NCI-H187 (cell line): Measurements from ENCODE around the gene MORN5.

Experiments
- DNase-seq, 2 experiments: peaks; one replicate each; lab custom pipeline; 2025; lab: John Stamatoyannopoulos, UW

MORN5 gene

DNA sequence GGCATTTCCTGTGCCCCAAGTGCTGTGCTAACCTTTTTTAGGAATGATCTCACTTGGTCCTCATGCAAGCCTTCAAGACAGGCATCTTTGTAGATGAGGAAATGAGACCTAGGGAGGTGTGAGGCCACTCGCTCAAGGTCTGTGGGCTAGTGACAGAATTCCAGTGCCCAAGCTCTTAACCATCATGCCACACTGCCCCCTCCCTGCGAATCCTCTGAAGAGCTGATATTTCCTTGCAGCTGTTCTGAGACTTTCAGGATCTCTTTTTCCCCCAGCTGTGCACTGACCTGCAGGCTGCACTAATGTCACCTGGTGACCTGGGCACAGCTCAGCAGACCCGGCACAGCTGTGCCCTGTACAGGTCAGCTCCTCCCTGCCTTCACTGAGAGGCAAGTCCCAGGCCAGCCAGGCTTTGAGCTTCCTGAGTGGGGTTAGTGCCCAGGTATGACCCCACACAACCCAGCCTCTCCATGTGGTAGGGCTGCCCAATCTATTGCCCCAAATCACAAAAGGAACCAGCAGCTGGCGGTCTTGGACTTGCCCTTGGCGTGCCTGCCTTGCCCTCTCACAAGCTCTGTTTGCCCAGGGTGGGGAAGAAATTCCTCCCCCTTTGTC lies 32.7 kb downstream of the MORN5 start:
- no peak for DNase-seq

DNA sequence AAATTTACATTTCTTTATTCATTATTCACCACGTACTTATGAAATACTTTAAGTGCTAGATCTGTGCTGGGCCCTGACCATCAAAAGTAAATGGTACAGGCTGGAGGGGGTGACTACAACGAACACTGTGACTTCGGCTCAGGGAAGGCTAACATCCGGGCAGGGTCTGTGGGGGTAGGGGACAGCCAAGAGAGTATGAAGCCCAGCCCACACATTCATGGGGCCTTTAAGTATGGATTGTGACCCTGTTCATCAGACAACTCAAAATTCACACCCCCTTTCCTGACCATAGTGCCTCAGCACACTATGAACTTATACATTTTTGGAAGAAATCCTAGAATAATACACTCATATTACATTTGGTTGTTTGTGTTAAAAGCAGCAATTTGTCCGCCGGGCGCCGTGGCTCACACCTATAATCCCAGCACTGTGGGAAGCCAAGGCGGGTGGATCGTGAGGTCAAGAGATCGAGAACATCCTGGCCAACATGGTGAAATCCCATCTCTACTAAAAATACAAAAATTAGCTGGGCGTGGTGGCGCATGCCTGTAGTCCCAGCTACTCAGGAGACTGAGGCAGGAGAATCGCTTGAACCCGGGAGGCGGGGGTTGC lies 33.3 kb downstream of the MORN5 start:
- DNase-seq: no peak

DNA sequence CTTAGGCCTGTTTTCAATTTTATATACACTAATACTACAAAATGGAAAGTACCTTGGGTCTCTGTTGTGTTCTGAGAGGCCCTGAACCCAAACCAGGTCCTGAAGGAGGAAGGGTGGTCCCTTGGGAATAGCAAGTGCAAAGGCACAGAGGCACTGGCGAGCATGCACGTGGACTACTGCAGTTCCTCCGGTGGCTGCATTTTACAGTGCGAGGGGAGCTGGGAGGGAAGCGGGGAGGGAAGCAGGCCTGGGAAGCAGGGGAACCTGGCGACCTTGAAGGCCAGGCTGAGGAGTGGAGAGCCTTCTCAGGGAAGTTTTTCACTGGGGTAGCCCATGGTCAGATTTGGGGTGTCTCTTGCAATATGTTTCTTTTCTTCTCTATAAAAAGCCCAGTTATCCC lies 33.9 kb downstream of the MORN5 start:
- DNase-seq: no peak

DNA sequence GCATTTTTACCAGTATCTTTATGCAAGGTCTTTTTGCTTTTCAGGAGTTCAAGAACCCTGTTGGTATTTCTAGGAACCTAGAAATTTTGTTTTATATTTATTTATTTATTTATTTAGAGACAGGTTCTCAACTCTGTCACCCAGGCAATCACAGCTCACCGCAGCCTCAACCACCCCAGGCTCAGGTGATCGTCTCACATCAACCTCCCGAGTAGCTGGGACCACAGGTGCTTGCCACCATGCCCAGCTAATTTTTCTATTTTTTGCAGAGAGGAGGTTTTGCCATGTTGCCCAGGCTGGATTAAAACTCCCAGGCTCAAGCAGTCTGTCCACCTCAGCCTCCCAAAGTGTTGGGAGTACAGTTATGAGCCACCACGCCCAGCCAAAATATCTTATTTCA lies 36.2 kb downstream of the MORN5 start:
- DNase-seq: no peak

DNA sequence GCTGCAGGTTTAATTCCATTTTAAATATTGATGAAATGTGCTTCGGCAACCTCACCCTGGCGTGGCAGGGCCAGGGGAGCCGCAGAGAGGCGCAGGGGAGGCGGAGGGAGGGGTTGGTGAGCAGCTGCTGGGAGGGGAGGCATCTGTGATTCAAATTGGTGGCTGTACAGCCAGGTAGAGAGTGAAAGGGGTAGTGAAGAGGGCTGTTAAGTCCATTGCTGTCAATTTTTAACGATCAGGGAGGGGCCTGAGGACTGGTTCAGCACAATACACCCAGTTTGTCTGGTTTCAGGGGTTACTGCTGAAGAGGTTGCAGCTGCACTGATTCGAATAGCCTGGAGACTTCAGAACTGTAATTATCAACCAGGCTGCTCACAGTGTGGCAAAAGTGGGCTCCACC lies 37.7 kb downstream of the MORN5 start:
- peak; percentile 41 to 79 for DNase-seq

DNA sequence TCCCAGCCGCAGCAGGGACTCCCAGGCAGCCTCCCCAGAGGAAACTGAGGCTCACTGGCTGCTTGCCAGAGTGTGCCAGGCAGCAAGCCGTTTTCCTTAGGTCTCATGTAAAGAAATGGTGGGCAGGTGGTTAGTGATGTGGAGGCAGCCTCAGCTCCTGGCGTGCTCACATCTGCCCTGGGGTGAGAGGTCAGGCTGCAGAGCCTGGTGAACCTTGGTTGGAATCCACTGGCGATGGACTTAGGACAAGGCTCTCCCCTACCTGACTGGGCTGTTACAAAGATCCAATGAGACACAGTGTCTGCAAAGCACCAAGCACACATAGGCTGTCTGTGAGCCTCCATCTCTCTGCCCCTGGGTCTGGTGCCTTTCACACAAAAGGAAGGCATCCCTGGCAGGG lies 38.2 kb downstream of the MORN5 start:
- no peak for DNase-seq

DNA sequence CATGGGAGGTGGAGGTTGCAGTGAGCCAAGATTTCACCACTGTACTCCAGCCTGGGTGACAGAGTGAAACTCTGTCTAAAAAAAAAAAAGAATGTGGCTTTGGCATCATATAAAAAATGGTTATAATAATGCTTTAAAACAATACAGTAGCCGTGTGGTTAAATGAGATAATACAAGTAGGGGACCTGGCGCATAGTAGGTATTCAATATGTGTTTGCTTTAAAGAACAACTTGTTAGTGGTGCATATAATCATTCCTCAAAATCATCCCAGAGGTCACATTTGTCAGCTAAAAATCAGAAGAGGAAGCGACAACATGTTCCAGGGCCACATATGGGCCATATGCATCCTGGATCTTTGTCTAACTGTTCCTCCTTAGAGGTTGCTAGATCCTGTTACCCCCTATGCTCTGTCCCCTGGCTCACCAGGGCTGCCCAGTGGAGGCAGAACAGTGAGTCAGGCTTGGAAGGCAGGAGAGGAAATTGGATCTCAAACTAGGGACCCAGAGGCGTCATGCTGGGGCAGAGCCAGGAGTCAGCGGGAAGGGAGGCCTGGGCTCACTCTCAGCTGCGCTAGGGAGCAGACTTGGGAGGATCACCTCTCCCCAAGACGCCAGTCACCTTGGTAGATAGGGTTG lies 41.4 kb downstream of the MORN5 start:
- DNase-seq: no peak

DNA sequence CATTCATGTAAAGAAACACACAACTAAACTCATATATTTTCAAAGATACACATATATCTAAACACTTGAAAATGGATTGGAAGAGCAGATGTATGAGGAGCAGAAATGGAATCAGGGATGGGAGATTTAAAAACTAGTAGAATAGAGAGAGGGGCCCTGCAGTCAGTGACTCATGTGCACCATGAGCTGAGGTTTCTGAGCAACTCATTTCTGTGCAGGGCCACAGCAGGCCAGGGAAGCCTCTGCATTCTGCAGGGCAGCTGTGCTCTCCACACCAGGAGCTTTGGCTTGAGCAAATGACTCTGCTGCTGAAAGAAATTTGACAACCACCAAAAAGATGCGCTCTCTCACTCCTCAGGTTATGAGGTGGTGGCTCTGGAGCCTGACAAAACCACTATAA lies 41.9 kb downstream of the MORN5 start:
- no peak for DNase-seq

DNA sequence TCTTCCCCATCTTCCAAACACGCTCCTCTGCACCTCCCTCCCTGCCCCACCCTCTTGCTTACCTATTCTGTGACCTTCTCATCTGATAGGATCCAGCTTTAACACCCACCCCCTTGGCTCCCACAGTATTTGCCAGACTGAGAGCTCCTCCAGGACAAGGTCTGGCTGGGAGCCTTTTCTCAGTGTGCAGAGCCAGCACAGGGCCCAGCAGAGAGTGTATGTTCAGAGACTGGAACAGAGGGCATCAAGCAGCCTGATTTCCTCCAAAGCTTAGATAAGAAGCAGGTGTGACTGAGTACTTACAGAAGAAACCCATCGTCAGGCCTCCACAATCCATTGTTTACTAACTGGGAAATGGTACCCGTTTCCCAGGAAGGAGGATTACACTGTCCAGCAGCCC lies 42.4 kb downstream of the MORN5 start:
- no peak for DNase-seq

DNA sequence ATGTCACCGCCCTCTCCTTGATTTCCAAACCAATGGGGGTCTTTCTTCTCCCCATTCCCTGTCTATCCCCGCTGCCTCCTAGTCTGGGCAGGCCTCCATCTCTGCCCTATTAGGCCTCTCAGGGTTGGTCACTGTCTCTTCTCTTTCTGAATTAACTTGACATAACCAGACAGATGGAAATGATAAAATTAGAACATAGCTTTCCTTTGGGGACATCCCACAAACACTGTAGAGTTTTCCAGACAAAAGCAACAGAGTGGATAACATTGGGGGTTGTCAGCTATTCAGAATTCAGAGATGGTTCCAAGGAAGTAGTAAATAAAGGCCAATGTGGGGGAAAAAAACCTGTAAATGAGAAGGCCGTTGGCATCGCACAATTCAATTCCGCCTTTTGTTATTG lies 44.3 kb downstream of the MORN5 start:
- DNase-seq: no peak

DNA sequence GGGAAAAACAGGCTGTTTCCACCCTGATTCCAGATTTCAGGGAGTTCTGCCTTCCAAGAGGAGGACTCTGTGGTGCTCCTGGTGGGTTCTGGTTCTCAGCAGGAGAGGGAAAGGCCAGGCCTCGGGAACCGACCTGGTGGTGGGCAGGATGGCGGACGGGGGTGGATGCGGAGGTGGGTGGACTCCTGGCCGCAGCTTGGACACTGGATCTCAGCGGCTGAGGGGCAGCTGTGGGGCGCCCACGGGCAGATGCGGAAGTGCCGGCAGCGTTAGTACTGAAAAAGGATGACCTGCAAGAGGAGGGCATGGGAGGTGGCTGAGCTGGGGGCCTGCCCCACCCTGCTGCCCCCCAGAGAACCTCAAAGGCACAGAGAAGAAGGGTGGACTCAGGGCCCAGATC lies 44.8 kb downstream of the MORN5 start:
- no peak for DNase-seq

DNA sequence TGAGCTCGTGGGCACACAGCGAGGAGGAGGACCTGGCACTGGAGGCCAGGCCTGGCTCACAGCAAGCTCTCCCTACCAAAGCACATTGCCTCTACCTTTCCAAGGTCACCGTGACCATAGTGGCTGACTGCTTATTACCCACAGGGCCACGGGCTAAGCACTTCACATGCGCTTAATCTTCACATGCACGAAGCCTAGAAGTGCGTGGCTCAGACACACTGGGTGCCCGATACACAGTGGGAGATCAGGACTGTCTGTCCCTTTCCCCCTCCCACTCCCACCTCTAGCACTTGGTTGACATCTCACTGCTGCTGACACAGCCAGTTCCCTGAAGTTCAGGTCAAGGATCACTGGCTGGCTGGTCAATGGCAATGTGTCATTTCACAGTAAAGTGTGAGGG lies 45.5 kb downstream of the MORN5 start:
- no peak for DNase-seq

DNA sequence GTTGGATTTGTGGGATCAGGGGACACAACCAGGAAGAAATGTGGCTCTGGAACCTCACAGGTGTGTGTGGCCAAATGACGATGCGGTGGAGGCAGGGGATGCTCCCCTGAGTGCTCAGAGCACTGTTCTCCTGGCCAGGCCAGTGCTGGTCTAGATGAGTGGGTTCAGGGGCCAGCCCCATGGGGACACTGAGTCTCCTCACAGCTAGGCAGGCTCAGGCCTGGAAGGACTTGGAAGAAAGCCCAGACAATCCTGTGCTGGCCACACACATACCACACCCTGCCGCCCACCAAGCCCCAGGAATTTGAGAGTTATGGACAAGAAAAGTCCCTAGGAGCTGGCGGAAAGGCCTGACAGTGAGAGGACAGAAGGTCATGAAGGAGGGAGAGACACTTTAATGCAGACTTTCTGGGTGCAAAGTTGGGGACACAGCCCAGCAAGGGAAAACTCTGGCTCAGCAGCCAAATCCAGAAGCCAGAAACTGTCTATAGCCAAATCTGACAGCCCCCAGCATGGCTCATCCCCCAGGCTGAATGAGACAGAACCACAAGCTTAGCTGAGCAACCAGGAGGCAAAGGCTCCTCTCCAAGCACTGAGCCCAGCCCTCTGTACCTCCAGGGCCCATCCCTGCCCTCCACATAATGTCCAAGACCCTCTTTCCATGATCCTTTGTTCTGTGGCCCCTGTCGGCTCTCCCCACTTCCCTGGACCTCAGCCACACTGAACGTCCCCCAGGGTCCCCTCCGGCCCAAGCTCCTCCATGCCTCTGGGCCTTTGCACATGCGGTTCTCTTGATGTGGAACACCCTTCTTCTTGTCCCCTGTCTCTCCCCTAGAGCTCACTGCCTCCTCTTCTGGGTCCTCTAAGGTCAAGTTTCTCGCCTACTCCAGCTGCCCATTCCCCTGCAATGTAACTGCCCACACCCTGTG lies 46.7 kb downstream of the MORN5 start:
- DNase-seq: no peak

DNA sequence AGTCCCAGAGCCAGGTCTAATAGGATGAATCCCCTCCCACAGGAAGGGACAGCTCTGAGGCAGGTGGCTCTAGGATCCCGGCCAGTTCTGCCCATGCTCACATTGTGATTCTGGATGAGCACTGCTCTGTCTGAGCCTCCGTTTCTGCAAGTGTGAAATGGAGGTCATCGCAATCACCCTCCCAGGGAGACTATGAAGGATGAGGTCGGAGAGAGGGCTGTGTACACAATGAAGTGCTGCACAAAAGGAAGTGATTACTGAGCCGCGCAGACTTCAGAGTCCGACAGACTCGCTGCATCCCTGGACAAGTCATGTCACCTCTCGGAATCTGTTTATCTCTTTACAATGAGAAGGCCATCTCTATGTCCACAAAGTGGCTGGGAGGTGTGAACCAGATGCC lies 47.4 kb downstream of the MORN5 start:
- DNase-seq: no peak

DNA sequence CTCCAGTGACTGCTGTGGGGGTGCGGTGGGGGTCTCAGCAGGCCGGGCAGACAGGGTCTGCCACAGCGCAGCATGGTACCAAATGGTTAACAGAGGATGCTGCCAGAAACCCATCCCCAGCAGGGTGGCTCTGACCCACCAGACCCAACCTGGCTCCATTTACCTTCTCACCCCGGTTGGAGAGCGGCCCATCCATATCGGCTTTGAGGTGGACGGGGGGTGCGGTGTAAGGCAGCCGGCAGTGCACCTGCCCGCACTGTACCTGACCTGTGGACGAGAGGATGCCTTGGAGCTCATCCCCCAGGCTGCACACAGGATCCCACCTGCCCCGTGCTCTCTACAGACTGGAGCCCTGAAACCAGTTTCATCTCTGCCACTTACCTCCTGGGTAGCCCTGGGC lies 49.7 kb downstream of the MORN5 start:
- no peak for DNase-seq

DNA sequence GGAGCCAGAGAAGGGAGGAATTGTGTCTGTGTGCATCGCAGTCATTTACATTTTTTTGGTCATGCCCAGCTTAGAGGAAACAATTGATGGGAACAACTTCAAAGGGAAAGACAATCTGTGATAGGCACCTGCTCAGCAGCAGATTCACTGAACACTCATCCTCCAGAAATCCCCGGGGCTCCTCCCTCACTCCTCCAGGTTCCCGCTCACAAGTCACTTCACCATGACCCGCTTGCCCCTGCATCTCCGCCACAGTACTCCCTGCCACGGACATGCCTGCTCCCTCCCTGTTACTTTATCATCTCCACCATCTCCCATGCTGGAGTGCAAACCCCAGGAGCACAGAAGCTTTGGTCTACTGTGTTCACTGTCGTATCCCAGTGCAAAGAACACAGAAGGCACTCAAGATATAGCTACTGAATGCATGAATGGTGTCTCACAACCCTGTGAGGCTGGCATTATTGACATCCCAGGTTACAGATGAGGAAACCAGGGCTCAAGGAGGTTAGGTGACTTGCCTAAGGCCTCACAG lies 52.8 kb downstream of the MORN5 start:
- DNase-seq: no peak

DNA sequence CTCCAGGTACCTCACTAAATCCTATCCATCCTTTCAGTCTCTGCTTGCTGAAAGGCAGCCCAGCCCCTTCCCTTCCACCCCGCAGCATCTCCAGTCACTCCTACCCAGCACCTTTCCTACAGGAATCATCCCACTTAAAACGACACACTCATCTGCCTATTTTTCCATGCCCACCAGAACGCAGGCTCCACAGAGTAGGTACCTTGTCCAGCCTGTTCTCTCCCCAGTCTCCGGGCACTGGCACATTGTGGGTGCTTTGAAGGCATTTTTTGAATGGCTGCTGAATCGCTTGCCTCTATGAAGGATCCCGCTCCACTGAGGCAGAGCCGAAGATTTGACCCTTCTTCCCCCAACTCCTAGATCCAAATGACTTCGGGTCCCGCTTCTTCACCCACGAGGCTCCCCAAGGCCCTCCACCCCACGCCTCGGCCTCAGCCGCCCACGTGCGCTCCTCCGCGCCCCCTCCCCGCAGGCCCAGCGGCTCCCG lies 53.4 kb downstream of the MORN5 start:
- no peak for DNase-seq

DNA sequence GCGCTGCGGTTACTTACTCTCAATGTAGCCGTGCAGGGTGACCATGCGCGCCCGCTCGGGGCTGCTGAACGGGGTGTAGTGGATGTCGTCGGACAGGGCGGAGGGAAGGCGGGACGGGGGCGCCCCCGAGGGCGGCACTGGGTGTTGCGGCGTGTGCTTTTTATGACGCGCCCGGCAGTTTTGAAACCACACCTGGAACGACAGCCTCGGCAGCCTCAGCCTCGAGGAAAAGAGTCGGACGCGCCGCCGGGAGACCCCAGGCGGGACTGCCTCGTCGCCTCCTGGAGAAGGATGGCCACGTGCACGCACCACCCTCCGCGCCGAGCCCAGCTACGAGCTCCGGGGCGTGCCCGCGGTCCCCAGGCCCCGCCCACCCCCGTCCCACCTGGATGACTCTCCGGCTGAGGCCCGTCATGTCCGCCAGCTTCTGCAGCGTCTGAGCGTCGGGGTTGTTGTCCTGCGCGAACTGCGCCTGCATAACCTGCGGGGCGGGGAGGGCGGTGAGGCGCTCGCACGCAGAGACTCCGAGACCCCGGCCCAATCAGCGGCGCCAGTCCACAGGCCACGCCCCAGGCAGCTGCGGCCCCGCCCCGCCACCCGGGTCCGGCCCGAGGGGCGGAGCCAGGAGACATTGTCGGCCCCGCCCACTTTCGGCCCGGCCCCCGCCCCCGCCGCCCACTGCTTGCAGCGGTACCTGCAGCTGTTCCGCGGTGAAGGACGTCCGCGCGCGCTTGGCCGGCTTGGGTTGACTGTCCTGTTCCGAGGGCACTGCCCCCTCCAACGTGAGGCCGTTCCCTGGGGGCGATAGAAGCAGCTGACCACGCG lies 54.1 kb downstream of the MORN5 start:
- peak; percentile 69 to 83 for DNase-seq

DNA sequence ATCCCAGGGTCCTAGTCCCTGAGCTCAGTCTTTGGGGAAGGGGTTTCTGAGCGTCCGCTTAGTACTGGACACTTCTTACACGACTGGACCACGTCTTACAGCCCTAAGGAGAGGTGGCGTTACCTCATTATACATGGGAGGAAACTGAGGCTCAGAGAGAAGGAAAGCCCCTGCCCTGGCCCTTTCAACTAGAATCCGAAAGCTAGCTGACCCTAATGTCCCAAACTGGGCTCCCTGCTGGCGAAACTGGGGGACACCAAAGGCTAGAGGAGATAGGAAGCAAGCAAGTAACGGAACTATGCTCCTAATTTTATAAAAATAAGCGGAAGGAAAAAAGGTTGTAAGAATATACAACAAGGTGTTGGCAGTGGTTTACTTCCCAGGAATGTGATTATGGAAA lies 54.8 kb downstream of the MORN5 start:
- DNase-seq: no peak

DNA sequence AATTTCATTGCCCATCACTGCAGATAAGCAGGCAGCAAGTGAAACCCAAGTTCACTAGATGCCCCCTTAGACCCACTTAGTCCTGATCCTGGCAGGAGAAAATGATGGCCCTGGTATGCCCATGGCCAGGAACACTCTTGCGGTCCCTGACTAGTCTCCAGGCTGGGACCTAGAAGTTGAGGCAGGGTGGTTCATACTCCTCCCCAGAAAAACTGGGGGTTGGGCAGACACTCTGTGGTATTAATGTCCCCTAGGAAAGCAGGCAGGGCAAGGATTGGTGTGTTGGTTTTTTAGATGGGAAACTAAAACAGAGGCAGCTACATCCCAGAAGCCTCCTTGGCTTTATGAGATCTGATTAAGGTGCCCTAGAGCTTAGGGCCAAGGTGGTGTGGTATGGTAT lies 56.0 kb downstream of the MORN5 start:
- DNase-seq: no peak

DNA sequence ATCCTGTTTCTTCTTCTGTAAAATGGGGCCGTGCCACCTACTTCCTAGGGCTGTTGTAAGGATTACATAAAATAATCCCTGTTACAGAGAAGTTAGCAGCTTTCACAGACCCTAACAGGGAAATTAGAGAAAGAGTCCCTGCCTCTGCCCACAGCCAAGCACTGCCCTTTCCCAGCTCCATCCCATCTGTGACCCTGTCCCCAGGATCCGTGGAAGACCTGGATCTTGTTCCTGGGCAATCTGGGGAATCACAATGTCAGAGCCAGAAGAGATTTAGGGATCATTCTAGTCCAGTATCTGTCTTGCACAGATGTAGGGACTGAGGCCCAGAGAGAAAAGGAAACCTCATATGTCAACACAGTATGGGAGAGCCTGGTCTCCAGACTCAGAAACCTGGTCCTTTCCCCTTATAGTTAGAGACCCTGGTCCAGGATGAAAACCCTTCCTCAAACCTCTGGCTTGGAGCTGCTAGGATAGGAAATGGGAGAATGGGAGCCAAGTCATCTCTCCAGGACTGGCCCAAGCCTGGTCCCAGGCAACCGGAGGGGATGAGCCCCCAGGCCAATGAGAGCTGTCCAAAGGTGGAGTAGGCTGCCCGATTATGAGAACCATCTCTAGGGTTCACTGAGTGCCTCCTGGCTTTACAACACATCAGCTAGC lies 56.6 kb downstream of the MORN5 start:
- no peak for DNase-seq
